Prostate gland (tissue), 1 donor: ENCODE data around the gene MTARC1.

Source experiments
- POLR2A ChIP-seq: fragments of 450-650 bp; IDR thresholded peaks from one replicate; pipeline ENCODE4 v1.6.1; 2016; ENCODE audit warnings: antibody characterized with exemption, mild to moderate bottlenecking
- POLR2AphosphoS5 ChIP-seq: sonication (generic); formaldehyde crosslinking; IDR thresholded peaks from one replicate; pipeline ENCODE4 v1.6.1; 2017; ENCODE audit warnings: antibody characterized with exemption

GRCh38 chr1:220828179-220828490 lies 41.4 kb downstream of the MTARC1 start:
- TF ChIP-seq POLR2A, result no peak
- TF ChIP-seq POLR2AphosphoS5, result no peak
